A673 (cell line): ENCODE results near the gene SLC6A20. TPM values are rescaled to one million over a fixed set of nuclear protein-coding genes. Genes with fewer than 3 reads are reported as not detected.

Experiments used
- BruUV-seq: library from RNA; stranded (reverse); fragments of 400-500 nt; replicated peaks from 2 replicates; lab custom pipeline; 2021; lab: Mats Ljungman, UMichigan
- CTCF ChIA-PET: fragments of 300-600 bp; sonication (Branson Sonifier 250); formaldehyde crosslinking; loops from one replicate; lab custom pipeline; 2022; ENCODE audit warnings: antibody characterized with exemption; lab: Charles Lee
- POLR2A ChIA-PET: fragments of 300-600 bp; sonication (Branson Sonifier 250); formaldehyde crosslinking; loops from one replicate; lab custom pipeline; 2022; ENCODE audit warnings: antibody characterized with exemption; ENCODE audit not compliant: low non-redundant PET; lab: Charles Lee
- DNase-seq: peaks from one replicate; pipeline ENCODE4 v3.0.0-alpha.2; 2015; ENCODE audit warnings: low spot score
- H3K27ac ChIP-seq: fragments of 200-600 bp; sonication (generic); 2 replicates; pipeline ENCODE4 v1.5.1; 2016; ENCODE audit warnings: mixed run types, low read depth, mild to moderate bottlenecking, mixed read lengths, antibody characterized with exemption, low read length; ENCODE audit not compliant: poor library complexity, severe bottlenecking
- H3K27me3 ChIP-seq: fragments of 200-600 bp; sonication (generic); replicated peaks from 2 replicates; pipeline ENCODE4 v1.6.1; 2017; ENCODE audit warnings: mixed run types, low read depth, mild to moderate bottlenecking, mixed read lengths, antibody characterized with exemption, low read length; ENCODE audit not compliant: insufficient read depth, poor library complexity
- H3K36me3 ChIP-seq: fragments of 200-600 bp; sonication (generic); 2 replicates; pipeline ENCODE4 v1.6.1; 2016; ENCODE audit warnings: mixed run types, mild to moderate bottlenecking, mixed read lengths, antibody characterized with exemption, low read length; ENCODE audit not compliant: insufficient read depth, poor library complexity, severe bottlenecking
- H3K4me1 ChIP-seq: fragments of 200-600 bp; sonication (generic); 2 replicates; pipeline ENCODE4 v1.6.1; 2017; ENCODE audit warnings: mixed run types, mild to moderate bottlenecking, mixed read lengths, antibody characterized with exemption, low read length; ENCODE audit not compliant: insufficient read depth, poor library complexity, severe bottlenecking
- H3K4me3 ChIP-seq: fragments of 200-600 bp; sonication (generic); 2 replicates; pipeline ENCODE4 v1.5.1; 2016; ENCODE audit warnings: low read depth, mixed run types, mild to moderate bottlenecking, mixed read lengths, low read length; ENCODE audit not compliant: poor library complexity, severe bottlenecking
- H3K9me3 ChIP-seq: fragments of 200-600 bp; sonication (generic); 2 replicates; pipeline ENCODE4 v1.6.1; 2016; ENCODE audit warnings: mixed run types, low read depth, mild to moderate bottlenecking, mixed read lengths, antibody characterized with exemption, low read length; ENCODE audit not compliant: poor library complexity, severe bottlenecking
- CTCF ChIP-seq: fragments of 300-800, 200-600 bp; sonication (generic); conservative IDR thresholded peaks from 2 replicates; pipeline ENCODE4 v1.5.1; 2017; ENCODE audit warnings: low read depth, mild to moderate bottlenecking, antibody characterized with exemption, low read length, moderate library complexity, mixed read lengths
- EZH2 ChIP-seq: fragments of 200-600 bp; sonication (generic); IDR thresholded peaks from 2 replicates; pipeline ENCODE4 v1.6.1; 2017; ENCODE audit warnings: borderline replicate concordance, low read depth, mild to moderate bottlenecking, mixed read lengths, antibody characterized with exemption, low read length; ENCODE audit not compliant: poor library complexity, severe bottlenecking
- intact Hi-C: fragments of 100-400 bp; cut with micrococcal nuclease; formaldehyde crosslinking; loops from one replicate; pipeline ENCODE4 v1.10.0; 2022; ENCODE audit not compliant: unreplicated experiment
- total RNA-seq: library from RNA; stranded (reverse); gene quantifications from 2 replicates; pipeline ENCODE4 v1.2.3, GENCODE V29; 2021

SLC6A20 gene
- total RNA-seq, 1 experiment from 2014 or later: not detected

- intact Hi-C loops: no loop called here
- no peak for DNase-seq
- no TSS peak for BruUV-seq
- Histone ChIP-seq H3K27me3 (no peaks in the 10 kb centered on the region), H3K36me3 (no peaks in the 10 kb centered on the region), H3K27ac (no peak overlapping the region), H3K9me3 (no peaks in the 10 kb centered on the region), H3K4me3 (no peak overlapping the region), H3K4me1 (no peaks in the 10 kb centered on the region)
- TF ChIP-seq EZH2 (no peak), CTCF (no peak)
- ChIA-PET POLR2A (no interaction called here), CTCF (no interaction called here)
These were observed 18.0 kb upstream of the SLC6A20 start for GRCh38 chr3:45814322-45814721.

- no peak for DNase-seq
- POLR2A ChIA-PET: no interaction called here
- Histone ChIP-seq H3K4me3 (no peak overlapping the region), H3K27ac (no peak overlapping the region), H3K4me1 (no peaks in the 10 kb centered on the region), H3K36me3 (no peaks in the 10 kb centered on the region), H3K9me3 (no peaks in the 10 kb centered on the region), H3K27me3 (no peaks in the 10 kb centered on the region)
- intact Hi-C loops: no loop called here
- CTCF ChIA-PET: no interaction called here
- BruUV-seq: no TSS peak
- TF ChIP-seq CTCF: no peak
These were observed 11.6 kb upstream of the SLC6A20 start for GRCh38 chr3:45807681-45808540.

- H3K9me3 ChIP-seq: no peaks in the 10 kb centered on the region
- no TSS peak for BruUV-seq
- TF ChIP-seq CTCF (no peak), EZH2 (no peak)
- CTCF ChIA-PET: no interaction called here
- no peaks in the 10 kb centered on the region for H3K4me1 ChIP-seq
- H3K36me3 ChIP-seq: no peaks in the 10 kb centered on the region
- DNase-seq: no peak
- H3K27me3 ChIP-seq: no peaks in the 10 kb centered on the region
- POLR2A ChIA-PET: no interaction called here
- H3K27ac ChIP-seq: no peak overlapping the region
- no peak overlapping the region for H3K4me3 ChIP-seq
- intact Hi-C loops: no loop called here
These were observed 10.8 kb upstream of the SLC6A20 start for GRCh38 chr3:45807133-45807532.
